Measurements from ENCODE around the gene ADGRF3. TPM values are rescaled to one million over a fixed set of nuclear protein-coding genes. Genes with fewer than 3 reads are reported as not detected.
A peak's percentile ranks its signal among the peaks of the same experiment; 100 is the strongest.
"Not testable (repeated sequence)": the region's sequence is repeated elsewhere in the genome, so short reads cannot be mapped to it uniquely, and the experiment has no call there.

The ADGRF3 gene
- total RNA-seq, 1 donor from 2014 or later, result 0.69 TPM

- no peak for DNase-seq (ENCODE audit: low read depth)
- no peak for TF ChIP-seq CTCF (conservative IDR thresholded peaks at IDR 0.05; ENCODE audit: low read depth, low read length)
- H3K4me3 ChIP-seq (ENCODE audit: low read depth, low read length), result no peak overlapping the region
These were observed 29.7 kb downstream of the ADGRF3 start for GRCh38 chr2:26316845-26317244.

- peak; percentile 58 for TF ChIP-seq CTCF (conservative IDR thresholded peaks at IDR 0.05; ENCODE audit: low read depth, low read length)
- DNase-seq (ENCODE audit: low read depth), result no peak
- no peak overlapping the region for H3K4me3 ChIP-seq (ENCODE audit: low read depth, low read length)
These were observed 30.5 kb downstream of the ADGRF3 start for GRCh38 chr2:26316041-26316440.

GRCh38 chr2:26314243-26314642 lies 32.3 kb downstream of the ADGRF3 start:
- TF ChIP-seq CTCF (conservative IDR thresholded peaks at IDR 0.05; ENCODE audit: low read depth, low read length), result no peak
- DNase-seq (ENCODE audit: low read depth), result no peak
- H3K4me3 ChIP-seq (ENCODE audit: low read depth, low read length), result no peak overlapping the region

- H3K4me3 ChIP-seq (ENCODE audit: low read depth, low read length), result no peak overlapping the region
These were observed 33.1 kb downstream of the ADGRF3 start for GRCh38 chr2:26313446-26313845.

GRCh38 chr2:26312471-26312870 lies 34.1 kb downstream of the ADGRF3 start:
- TF ChIP-seq CTCF (conservative IDR thresholded peaks at IDR 0.05; ENCODE audit: low read depth, low read length), result no peak
- H3K4me3 ChIP-seq (ENCODE audit: low read depth, low read length), result no peak overlapping the region
- no peak for DNase-seq (ENCODE audit: low read depth)

More at GRCh38 chr2:26313446-26313845, 33.1 kb downstream of the ADGRF3 start:
- no peak for TF ChIP-seq CTCF (conservative IDR thresholded peaks at IDR 0.05; ENCODE audit: low read depth, low read length)
- DNase-seq (ENCODE audit: low read depth), result no peak

- TF ChIP-seq CTCF (conservative IDR thresholded peaks at IDR 0.05; ENCODE audit: low read depth, low read length), result no peak
- no peak overlapping the region for H3K4me3 ChIP-seq (ENCODE audit: low read depth, low read length)
- no peak for DNase-seq (ENCODE audit: low read depth)
These were observed 36.7 kb downstream of the ADGRF3 start for GRCh38 chr2:26309921-26310320.

- TF ChIP-seq CTCF (conservative IDR thresholded peaks at IDR 0.05; ENCODE audit: low read depth, low read length), result no peak
- no peak for DNase-seq (ENCODE audit: low read depth)
- no peak overlapping the region for H3K4me3 ChIP-seq (ENCODE audit: low read depth, low read length)
These were observed 41.0 kb downstream of the ADGRF3 start for GRCh38 chr2:26305540-26305939.

GRCh38 chr2:26305094-26305493 lies 41.5 kb downstream of the ADGRF3 start:
- not testable (repeated sequence) for H3K4me3 ChIP-seq (ENCODE audit: low read depth, low read length)

More at GRCh38 chr2:26305094-26305493, 41.5 kb downstream of the ADGRF3 start:
- DNase-seq (ENCODE audit: low read depth), result not testable (repeated sequence)
